PC-3 (cell line): ENCODE measurements around the gene SYK.

Experiments
- EZH2 ChIP-seq: fragments of 300-600 bp; sonication (generic); IDR thresholded peaks from one replicate; pipeline ENCODE4 v1.6.1; 2017; ENCODE audit warnings: antibody characterized with exemption, mild to moderate bottlenecking, low read length; ENCODE audit not compliant: unreplicated experiment
- EZH2phosphoT487 ChIP-seq: fragments of 300-600 bp; sonication (generic); IDR thresholded peaks from 2 replicates; pipeline ENCODE4 v1.6.1; 2018; ENCODE audit warnings: mild to moderate bottlenecking, antibody characterized with exemption, low read length, borderline replicate concordance
- TF ChIP-seq, protein P1 (sequence below): fragments of 300-600 bp; sonication (generic); conservative IDR thresholded peaks from 2 replicates; pipeline ENCODE4 v1.5.1; 2017; ENCODE audit warnings: antibody characterized with exemption, low read depth, mild to moderate bottlenecking, low read length

DNA sequence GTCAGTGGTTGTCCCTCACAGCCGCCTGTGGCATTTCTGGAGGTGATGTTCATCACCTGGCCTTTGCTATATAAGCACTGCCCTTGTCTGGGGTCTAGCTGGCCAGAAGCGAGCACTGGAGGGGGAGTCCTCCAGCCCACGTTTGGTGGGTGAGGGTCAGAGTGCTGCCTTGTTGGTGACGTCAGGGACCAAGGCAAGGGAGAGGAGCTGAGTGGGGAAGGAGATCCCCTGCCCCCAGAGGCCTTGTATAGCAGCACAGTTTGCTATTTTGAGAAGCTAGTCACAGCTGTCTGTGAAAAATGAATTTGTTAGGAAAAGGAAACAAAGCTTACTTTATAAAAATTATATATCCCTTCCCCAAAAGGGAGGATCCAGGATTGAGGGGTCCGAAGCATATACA is 49.8 kb downstream of the SYK start:
- TF ChIP-seq EZH2 (no peak), EZH2phosphoT487 (no peak)
- TF ChIP-seq, protein P1, sequence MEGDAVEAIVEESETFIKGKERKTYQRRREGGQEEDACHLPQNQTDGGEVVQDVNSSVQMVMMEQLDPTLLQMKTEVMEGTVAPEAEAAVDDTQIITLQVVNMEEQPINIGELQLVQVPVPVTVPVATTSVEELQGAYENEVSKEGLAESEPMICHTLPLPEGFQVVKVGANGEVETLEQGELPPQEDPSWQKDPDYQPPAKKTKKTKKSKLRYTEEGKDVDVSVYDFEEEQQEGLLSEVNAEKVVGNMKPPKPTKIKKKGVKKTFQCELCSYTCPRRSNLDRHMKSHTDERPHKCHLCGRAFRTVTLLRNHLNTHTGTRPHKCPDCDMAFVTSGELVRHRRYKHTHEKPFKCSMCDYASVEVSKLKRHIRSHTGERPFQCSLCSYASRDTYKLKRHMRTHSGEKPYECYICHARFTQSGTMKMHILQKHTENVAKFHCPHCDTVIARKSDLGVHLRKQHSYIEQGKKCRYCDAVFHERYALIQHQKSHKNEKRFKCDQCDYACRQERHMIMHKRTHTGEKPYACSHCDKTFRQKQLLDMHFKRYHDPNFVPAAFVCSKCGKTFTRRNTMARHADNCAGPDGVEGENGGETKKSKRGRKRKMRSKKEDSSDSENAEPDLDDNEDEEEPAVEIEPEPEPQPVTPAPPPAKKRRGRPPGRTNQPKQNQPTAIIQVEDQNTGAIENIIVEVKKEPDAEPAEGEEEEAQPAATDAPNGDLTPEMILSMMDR = no peak
